ENCODE measurements around the gene PADI3.

- TF ChIP-seq CTCF (IDR thresholded peaks at IDR 0.05) (no peak), POLR2A (IDR thresholded peaks at IDR 0.05; ENCODE audit: low read depth) (no peak), POLR2AphosphoS5 (IDR thresholded peaks at IDR 0.05) (no peak), EP300 (IDR thresholded peaks at IDR 0.05) (no peak)
Observed at GRCh38 chr1:17280436-17280835, 31.5 kb downstream of the PADI3 start.
